Measurements from ENCODE around the gene KCTD16.

GRCh38 chr5:144361406-144361805 is 190.7 kb downstream of the KCTD16 start:
- no peak for TF ChIP-seq POLR2A (IDR thresholded peaks at IDR 0.05)
- TF ChIP-seq CTCF (IDR thresholded peaks at IDR 0.05 in 8 of 11, conservative IDR thresholded peaks at IDR 0.05 in 3 of 11), result no peak
- no peak for TF ChIP-seq POLR2AphosphoS5 (IDR thresholded peaks at IDR 0.05)
